Left colon (tissue), 2 donors: ENCODE results near the gene ENO3. TPM values are rescaled to one million over a fixed set of nuclear protein-coding genes. Genes with fewer than 3 reads are reported as not detected.
"Not testable (repeated sequence)": the region's sequence is repeated elsewhere in the genome, so short reads cannot be mapped to it uniquely, and the experiment has no call there.

Experiments used
- ATAC-seq: fragments of 200-7000 bp; cut with Tn5 transposase; one replicate; pipeline ENCODE4 v1.9.1; 2020; ENCODE audit warnings: mild to moderate bottlenecking, moderate library complexity
- DNase-seq, 2 donors: peaks; one replicate each; pipeline ENCODE4 v3.0.0-alpha.2; 2020
- intact Hi-C, 2 donors: fragments of 100-400 bp; cut with DNase I in 1 of 2; cut with micrococcal nuclease in 1 of 2; formaldehyde crosslinking; loops; one replicate each; pipeline versions ENCODE4 v1.11.2 to v1.14.0; 2022; cut with DNase I, micrococcal nuclease
- long read RNA-seq: library from polyadenylated mRNA; unstranded; transcript quantifications from one replicate; pipeline ENCODE4 v2.0.0, GENCODE V29; 2021
- total RNA-seq, 2 donors: library from RNA; stranded (reverse); fragmentation: NEBNext Ultra II Directional; extraction: Animal tissue kit (Norgen Biotek cat#: 25700); gene quantifications; one replicate each; pipeline ENCODE4 v1.2.1, GENCODE V29; 2021
- donor health status: DM: no; HTN: no; CAD: no.
- donor health status: DM: yes; HTN: yes; CAD: no.

Gene ENO3
- total RNA-seq = 1 to 10 TPM; 7.3 to 8.9 TPM
- long read RNA-seq, partial matches to known transcripts = 0 of 1 reads
- long read RNA-seq, other reads (novel, unspliced or antisense) = 1 of 1 reads

DNA sequence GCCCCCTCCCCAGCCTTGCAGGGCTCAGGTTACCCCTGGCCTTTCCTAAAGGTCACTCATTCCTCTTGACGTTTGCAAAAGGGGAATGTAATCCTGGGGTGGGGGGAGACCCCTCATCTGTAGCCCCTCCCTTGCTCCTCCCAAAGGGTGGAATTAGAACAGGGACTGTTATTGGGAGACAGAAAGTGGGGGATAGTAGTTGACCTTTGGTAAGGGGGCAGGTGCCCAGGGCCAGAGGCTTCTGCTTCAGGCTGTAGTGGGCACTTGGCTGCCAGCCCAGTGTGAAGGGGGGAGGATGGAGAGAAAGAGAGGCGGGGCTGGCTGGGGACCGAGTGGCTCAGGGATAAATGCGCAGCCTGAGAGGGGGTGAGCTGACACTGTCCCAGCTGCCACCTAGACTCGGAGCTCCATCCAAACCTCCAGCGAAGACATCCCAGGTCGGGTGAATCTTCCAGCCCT, at the start of gene ENO3:
TSS of gene ENO3 (plus strand) at position 374 of the 459 bp plus-strand sequence. CDS start 711 bp downstream, outside the sequence.
- ATAC-seq (no peak), DNase-seq (peak in 1 of 2 donors; percentile 50)
- intact Hi-C loops = no loop called here

DNA sequence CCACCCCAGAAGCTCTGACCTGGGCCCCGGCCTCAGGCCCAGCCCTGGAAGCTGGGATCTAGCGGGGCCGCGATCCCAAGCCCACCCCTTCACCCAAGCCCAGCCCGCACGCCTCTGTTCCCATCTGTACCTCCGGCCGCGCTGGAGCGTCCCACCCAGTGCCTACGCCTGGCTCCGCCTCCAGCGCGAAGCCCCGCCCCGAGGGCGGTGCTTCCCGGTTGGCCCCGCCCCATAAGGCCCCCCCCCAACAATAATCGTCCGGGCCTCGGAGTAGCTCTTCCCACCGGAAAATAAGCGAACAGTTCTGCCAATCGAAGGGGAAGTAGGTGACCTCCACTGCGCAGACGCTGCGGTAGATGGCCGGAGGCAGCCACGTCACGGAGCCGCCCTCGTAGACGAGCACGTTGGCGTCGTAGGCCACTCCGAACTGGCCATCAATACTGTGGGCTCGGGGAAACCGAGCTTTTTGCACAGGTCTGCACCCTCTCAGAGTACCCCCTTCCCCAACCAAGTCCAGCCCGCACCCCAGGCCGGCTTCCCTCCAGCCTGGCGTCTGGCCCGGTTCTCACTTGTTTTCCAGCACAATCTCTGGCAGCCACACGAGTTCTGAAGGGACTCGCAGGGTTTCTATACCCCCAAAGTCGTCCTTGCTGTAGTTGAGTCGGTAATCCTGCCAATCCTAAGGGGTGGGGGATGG, 49.1 kb upstream of the ENO3 start:
- ATAC-seq = no peak
- peak in 1 of 2 donors; percentile 39 for DNase-seq
- intact Hi-C loops = no loop called here

GRCh38 chr17:4902540-4902939, 48.4 kb upstream of the ENO3 start:
- DNase-seq (no peak), ATAC-seq (no peak)
- intact Hi-C loops = no loop called here

DNA sequence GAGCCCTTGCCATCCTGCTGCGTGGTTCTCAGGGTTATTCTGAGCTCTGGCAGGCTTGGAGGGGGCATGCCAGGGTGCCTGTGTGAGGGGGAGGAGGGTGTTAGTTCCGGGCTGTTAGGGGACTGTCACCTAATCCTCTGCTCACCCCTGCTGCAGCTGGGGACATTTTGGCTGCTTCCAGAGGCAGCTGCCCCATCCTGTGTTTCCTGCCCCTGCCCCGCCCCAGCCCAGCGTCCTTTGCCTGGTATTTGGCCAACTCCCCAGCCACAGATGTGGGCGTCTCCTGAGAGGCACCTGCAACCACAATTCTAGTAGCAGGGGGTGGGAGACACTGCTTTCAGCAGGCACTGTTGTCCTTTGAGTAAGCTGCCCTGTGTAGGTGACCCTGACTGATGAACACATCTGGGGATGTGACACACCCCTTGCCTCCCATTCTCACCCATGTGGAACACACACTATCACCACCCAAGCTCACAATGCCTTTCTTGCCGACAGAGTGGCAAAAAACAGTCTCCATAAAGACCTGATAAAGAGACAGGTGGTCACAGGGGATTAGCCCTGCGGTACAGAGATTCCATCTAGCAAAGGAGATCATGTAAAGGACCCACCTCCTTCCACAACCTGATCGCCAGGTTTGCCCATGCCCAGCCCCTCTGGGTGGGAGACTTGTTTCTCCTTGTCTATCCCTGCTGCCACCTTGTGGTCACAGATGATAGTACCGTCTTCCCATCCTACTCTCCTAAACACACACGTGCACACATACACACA, 47.7 kb upstream of the ENO3 start, which contains the start of gene CHRNE:
TSS of gene CHRNE (minus strand) at position 48 of the 768 bp plus-strand sequence. CDS start at position 13, 35 bp downstream.
- ATAC-seq (peak; percentile 54), DNase-seq (peak; percentile 78 to 89)
- intact Hi-C loops = no loop called here

- intact Hi-C loops, ATAC-seq, DNase-seq: not testable (repeated sequence)
These were observed 44.3 kb upstream of the ENO3 start for GRCh38 chr17:4906642-4907041.

DNA sequence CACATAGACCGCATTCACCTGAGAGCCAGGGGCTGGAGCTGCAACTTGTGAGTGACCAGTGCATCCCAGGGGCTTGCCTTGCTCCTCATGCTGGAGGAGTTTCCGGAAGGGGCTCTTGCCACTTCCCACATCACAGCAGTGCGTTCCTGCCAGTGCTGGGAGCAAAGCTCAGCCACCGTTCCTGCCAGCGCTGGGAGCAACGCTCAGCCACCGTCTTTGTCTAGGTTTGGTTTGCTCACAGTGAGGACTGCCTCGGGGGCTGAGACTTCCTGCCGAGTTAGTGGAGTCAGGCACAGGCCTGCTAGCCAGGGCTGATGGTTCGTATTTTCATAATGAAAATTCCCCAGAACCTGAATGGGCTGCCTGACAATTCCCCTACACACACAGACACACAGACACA, 42.6 kb upstream of the ENO3 start:
- ATAC-seq (no peak), DNase-seq (no peak)
- intact Hi-C loops = no loop called here

- DNase-seq (peak; percentile 86 to 87), ATAC-seq (peak; percentile 96)
- intact Hi-C loops = no loop called here
These were observed 42.0 kb upstream of the ENO3 start for GRCh38 chr17:4908711-4909496.

DNA sequence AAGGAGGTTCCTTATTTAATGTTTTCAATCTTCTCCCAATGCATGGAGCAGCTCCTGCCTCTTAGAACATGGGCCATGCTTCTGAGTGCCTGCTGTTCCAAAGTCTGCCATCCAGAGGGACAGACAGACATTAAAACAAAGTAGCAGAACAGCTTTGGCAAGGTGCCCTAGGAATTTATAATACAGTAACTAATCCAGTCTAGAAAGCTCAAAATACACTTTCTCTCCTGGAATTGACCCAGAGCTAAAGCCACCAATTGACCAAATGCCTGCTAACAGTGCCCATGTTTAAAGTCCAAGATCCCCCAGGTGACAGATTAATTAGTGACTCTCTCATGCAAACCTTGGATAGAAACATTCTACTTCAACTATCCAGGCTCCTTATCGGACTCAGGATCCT, 36.9 kb upstream of the ENO3 start:
- DNase-seq = no peak
- intact Hi-C loops = loop anchor here in 1 of 2 donors (5.0 to 10.0 kb wide), 2 partner anchors 71 to 148 kb away; partner anchors contain the start of gene CAMTA2
- peak; percentile 60 for ATAC-seq

DNA sequence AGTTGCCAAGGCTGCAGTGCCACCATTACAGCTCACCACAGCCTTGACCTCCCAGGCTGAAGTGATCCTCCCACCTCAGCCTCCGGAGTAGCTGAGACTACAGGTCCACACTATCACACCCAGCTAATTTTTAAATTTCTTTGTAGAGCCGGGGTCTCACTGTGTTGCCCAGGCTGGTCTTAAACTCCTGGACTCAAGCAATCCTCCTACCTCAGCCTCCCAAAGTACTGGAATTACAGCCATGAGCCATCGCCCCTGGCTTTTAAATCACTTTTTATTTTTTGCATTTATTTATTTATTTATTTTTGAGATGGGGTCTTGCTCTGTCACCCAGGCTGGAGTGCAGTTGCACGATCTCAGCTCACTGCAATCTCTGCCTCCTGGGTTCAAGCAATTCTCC, 36.4 kb upstream of the ENO3 start:
- intact Hi-C loops = loop anchor here in 1 of 2 donors (5.0 to 10.0 kb wide), 2 partner anchors 70 to 148 kb away; partner anchors contain the start of gene CAMTA2
- not testable (repeated sequence) for ATAC-seq, DNase-seq

- DNase-seq = no peak
- intact Hi-C loops = loop anchor here in 1 of 2 donors (10.0 kb wide), 1 partner anchor 65 kb away; the partner anchor contains the start of gene CAMTA2
- no peak for ATAC-seq
These were observed 31.3 kb upstream of the ENO3 start for GRCh38 chr17:4919511-4920047.

DNA sequence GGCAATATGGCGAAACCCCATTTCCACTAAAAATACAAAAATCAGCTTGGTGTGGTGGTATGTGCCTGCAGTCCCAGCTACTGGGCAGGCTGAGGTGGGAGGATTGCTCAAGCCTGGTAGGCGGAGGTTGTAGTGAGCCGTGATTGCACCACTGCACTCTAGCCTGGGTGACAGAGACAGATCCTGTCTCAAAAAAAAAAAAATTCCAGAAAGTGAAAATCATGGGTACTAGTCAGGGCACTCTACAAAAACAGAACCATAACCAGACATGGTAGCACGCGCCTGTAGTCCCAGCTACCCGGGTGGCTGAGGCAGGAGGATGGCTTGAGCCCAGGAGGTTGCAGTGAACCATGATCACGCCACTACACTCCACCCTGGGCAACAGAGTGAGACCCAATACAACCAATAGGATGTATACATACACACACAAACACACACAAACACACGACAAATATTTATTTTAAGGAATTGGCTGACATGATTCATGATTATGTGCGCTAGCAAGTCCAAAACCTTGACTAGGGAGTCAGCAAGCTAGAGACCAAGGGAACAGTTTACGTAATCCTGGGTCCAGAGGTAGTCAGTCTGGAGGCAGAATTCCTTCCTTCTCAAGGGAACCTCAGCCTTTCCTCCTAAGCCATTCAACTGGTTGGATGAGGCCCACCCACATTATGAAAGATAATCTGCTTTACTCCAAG, 30.4 kb upstream of the ENO3 start:
- intact Hi-C loops = no loop called here
- ATAC-seq (no peak), DNase-seq (no peak)

GRCh38 chr17:4921320-4921719, 29.6 kb upstream of the ENO3 start:
- DNase-seq (no peak), ATAC-seq (no peak)
- intact Hi-C loops = no loop called here

DNA sequence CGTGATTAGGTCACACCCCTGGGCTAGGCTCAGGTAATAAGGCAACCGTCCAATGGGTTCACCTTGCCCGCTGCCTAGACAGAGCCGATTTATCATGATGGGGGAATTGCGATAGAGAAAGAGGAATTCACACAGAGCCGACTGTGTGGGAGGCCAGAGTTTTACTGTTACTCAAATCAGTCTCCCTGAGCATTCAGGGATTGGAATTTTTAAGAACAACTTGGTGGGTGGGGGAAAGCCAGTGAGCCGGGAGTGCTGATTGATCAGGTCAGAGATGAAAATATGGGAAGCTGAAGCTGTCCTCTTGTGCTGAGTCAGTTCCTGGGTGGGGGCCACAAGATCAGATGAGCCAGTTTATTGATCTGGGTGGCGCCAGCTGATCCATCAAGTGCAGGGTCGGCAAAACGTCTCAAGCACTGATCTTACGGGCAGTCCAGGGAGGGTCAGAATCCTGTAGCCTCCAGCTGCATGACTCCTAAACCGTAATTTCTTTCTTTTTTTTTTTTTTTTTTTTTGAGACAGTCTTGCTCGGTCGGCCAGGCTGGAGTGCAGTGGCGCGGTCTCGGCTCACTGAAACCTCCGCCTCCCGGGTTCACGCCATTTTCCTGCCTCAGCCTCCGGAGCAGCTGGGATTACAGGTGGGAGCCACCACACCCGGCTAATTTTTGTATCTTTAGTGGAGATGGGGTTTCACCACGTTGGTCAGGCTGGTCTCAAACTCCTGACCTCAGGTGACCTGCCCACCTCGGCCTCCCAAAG, 24.2 kb upstream of the ENO3 start:
- DNase-seq, intact Hi-C loops, ATAC-seq: not testable (repeated sequence)

DNA sequence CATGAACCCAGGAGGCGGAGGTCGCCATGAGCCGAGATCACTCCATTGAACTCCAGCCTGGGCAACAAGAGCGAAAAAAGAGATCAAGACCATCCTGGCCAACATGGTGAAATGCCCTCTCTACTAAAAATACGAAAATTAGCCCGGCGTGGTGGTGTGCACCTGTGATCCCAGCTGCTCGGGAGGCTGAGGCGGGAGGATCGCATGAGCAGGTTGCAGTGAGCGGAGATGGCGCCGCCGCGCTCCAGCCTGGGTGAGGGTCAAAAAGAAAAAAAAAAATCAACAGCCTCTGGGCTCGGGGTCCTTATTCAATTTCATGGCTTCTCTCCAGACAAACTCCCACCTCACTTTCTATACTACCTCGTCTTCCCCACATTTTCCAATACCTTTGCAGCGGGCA, 22.0 kb upstream of the ENO3 start:
- no peak for ATAC-seq
- no peak for DNase-seq
- intact Hi-C loops = no loop called here

GRCh38 chr17:4931963-4932362, 19.0 kb upstream of the ENO3 start, which contains the start of gene GP1BA:
TSS of gene GP1BA (plus strand) at chr17:4932277. CDS start at chr17:4932605, 328 bp downstream.
- DNase-seq (no peak), ATAC-seq (no peak)
- intact Hi-C loops = no loop called here

- DNase-seq = no peak
- intact Hi-C loops = no loop called here
- no peak for ATAC-seq
These were observed 18.2 kb upstream of the ENO3 start for GRCh38 chr17:4932756-4933155.

DNA sequence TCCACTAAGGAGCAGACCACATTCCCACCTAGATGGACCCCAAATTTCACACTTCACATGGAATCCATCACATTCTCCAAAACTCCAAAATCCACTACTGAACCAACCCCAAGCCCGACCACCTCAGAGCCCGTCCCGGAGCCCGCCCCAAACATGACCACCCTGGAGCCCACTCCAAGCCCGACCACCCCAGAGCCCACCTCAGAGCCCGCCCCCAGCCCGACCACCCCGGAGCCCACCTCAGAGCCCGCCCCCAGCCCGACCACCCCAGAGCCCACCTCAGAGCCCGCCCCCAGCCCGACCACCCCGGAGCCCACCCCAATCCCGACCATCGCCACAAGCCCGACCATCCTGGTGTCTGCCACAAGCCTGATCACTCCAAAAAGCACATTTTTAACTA, 17.3 kb upstream of the ENO3 start:
- intact Hi-C loops = no loop called here
- ATAC-seq (no peak), DNase-seq (no peak)
